ENCODE data around the gene GIMAP6.
"Not testable (repeated sequence)": the region's sequence is repeated elsewhere in the genome, so short reads cannot be mapped to it uniquely, and the experiment has no call there.

Gene GIMAP6

GRCh38 chr7:150645259-150646020, 13.3 kb upstream of the GIMAP6 start:
- no peak for FAIRE-seq

DNA sequence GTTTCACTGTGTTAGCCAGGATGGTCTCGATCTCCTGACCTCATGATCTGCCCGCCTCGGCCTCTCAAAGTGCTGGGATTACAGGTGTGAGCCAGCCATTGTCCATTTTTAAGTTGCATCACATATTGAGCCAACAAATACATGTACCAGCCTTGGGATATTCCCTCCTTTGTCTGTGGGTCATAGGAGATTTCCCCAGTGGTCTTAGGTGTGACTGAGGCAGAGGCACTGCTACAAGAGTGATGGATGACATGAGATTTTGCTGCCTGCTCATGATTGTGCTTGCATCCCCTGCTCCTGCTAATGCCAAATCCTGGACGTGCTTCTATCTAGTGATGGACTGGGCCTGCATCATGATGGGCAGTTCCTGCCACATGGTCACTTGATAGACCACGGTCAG, 10.7 kb upstream of the GIMAP6 start:
- no peak for FAIRE-seq

- no peak for FAIRE-seq
Observed at GRCh38 chr7:150641854-150642253, 9.7 kb upstream of the GIMAP6 start.

GRCh38 chr7:150633926-150634325, 1.7 kb upstream of the GIMAP6 start:
- no peak for FAIRE-seq

GRCh38 chr7:150631084-150631826, 930 bp downstream of the GIMAP6 start:
- FAIRE-seq, result no peak

- FAIRE-seq, result no peak
Observed at GRCh38 chr7:150629347-150629746, 2.8 kb downstream of the GIMAP6 start.

- no peak for FAIRE-seq
Observed at GRCh38 chr7:150627959-150628358, 4.2 kb downstream of the GIMAP6 start.

- FAIRE-seq, result no peak
Observed at GRCh38 chr7:150626696-150627095, 5.5 kb downstream of the GIMAP6 start.

DNA sequence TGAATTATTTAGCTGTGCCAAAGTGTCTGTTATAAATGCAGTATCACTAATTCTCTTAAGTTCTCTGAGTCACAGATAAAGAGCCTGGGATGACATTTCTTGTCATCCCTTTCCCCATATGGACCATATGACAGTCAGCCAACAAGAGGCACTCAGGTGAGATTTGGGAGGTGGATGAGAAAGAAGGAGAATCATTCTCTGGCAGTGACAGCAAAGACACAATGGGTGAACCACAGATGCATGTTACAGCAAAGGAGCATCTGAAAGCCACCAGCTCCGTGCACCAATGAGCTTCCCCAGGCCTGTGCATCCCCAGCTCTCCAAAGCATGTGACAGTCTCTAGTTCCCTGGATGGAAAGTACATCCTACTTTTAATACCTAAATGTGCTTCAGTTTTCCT, 10.8 kb downstream of the GIMAP6 start:
- FAIRE-seq, result no peak

- no peak for FAIRE-seq
Observed at GRCh38 chr7:150620617-150621371, 11.4 kb downstream of the GIMAP6 start.

- no peak for FAIRE-seq
Observed at GRCh38 chr7:150620061-150620460, 12.1 kb downstream of the GIMAP6 start.

GRCh38 chr7:150615221-150615755, 16.9 kb downstream of the GIMAP6 start:
- FAIRE-seq, result not testable (repeated sequence)

DNA sequence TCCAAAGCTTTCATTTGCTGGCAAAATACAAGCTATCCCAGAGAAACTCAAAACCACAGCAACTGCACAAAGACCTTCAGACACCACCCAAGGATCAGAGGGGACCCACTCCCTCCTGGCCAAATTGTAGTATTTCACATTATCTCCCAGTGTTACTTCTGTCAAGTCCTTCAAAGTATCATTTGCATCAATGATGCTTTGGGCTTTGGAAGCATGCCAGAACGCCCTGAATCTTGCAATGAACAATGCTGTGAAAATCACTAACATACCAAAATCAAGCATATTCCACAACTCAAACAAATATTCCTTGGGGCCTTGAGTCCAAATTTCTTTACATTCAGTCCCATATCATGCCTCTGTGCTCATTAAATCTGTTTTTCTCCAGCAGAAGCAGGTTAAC, 17.8 kb downstream of the GIMAP6 start:
- not testable (repeated sequence) for FAIRE-seq

DNA sequence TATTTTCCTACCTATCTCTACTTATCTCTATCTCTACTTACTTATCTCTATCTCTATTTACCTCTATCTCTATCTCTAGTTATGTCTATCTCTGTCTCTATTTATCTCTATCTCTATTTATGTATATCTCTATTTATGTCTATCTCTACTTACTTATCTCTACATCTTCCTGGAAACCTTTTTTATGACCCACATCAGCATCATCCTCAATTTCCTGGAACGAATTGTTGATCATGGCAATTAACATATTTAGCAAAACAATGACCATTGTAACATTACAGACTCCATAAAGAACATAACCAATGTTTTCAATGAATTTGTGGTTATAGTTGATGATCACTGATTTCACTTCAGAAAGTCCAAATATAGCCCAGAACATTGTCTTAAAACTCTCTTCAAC, 18.3 kb downstream of the GIMAP6 start:
- no peak for FAIRE-seq

DNA sequence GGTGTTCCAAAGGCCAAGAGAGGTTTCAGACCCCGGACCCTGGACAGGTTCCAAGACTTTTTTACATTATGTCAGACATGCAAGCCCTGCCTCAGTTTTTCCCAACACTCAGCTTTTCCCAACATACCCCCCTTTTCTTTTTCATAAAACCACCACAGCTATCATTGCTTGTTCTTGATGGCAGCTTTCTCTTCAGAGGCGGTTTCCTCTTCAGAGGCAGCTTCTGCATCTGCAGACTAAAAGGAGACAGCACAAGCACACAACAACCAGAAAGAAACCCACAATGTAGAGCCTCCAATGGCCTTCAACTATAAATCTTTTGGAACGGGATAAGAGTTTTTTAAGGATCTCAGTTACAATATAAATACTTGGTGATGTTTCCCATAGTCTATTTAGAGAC, 19.3 kb downstream of the GIMAP6 start:
- no peak for FAIRE-seq

GRCh38 chr7:150610233-150610632, 22.0 kb downstream of the GIMAP6 start:
- FAIRE-seq, result no peak

GRCh38 chr7:150603600-150603999, 28.6 kb downstream of the GIMAP6 start:
- FAIRE-seq, result not testable (repeated sequence)

- FAIRE-seq, result peak; percentile 6
Observed at GRCh38 chr7:150595361-150595760, 36.8 kb downstream of the GIMAP6 start.

DNA sequence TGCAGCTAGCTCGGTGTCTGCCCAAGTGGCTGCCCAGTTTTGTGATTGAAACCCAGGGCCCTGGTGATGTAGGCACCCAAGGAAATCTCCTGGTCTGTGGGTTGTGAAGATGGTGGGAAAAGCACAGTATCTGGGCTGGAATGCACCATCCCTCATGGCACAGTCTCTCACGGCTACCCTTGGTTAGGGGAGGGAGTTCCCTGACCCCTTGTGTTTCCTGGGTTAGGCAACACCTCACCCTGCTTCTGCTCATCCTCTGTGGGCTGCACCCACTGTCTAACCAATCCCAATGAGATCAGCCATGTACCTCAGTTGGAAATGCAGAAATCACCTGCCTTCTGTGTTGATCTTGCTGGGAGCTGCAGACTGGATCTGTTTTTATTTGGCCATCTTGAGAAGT, 37.4 kb downstream of the GIMAP6 start:
- no peak for FAIRE-seq

GRCh38 chr7:150587551-150587950, 44.6 kb downstream of the GIMAP6 start:
- no peak for FAIRE-seq

DNA sequence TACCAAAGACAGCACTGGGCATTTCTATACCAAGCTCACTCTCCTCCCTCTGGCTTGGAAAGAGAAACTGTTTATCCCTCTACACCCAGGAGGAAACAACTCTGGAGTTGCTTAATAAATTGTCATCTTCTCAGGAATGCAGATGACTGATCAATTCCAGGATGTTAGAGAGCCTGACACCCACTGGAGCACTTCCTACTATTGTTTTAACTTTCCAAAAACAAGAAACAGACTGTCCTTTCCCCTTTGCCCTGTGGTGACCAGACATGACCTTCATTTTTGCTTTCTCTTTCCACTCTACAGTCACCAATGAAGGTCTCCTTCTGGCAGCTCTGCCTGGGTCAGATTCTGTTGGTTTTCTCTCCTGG, 45.4 kb downstream of the GIMAP6 start:
- no peak for FAIRE-seq

DNA sequence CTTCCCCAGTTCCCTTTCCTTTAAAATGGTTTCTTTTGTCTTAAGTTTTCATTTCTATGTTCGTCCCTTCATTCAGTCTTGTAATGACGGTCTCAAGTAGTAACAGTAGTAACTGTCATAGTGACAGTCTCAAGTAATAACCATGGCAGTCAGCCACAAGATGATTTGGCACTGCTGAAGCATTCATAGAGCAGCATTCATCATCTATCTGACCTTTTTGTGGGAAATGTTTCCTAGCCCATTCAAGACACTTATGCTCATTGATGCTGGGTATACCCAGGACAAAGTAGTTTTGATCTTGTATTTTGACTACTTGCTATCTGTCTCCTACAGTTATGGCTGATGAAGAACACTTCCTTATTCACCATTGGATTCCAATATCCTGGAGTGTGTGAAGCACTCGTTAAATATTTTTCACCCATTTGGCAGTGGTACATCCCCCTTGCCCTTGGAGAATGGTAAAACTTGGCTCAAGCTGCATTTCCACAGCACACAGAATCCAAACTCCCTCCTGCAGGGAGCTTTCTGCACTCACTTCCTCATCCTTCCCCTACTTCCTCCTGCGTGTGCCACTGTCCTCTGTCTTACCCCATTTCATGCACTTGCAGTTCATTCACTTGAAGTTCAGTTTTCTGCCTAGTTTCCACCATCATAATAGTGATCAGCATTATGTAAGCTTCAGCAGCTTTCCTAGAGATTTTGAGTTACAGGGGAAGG, 46.0 kb downstream of the GIMAP6 start:
- FAIRE-seq, result no peak

DNA sequence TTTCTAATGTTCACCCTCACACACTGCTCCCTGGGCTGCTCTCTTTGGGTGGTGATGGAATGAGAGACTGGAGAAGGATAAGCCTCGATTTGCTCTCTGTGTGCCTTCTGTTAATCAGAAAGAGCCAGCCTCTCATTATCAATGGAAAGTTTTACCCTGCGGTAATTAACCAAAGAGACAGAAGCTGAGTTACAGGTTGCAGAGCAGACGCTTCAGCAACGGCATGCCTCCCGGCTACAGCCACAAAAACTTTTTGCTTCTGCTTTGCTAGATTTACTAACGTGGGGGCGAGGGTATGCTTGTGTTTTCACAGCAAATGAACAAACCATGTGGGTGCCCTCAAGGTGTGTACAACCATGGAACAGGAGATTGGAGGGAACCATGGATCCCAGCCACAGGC, 47.0 kb downstream of the GIMAP6 start:
- no peak for FAIRE-seq
